ENCODE measurements around the gene PRUNE2. TPM values are rescaled to one million over a fixed set of nuclear protein-coding genes. Genes with fewer than 3 reads are reported as not detected.
A peak's percentile ranks its signal among the peaks of the same experiment; 100 is the strongest.

The PRUNE2 gene
- polyA plus RNA-seq, 3 donors: 0.72 to 1.8 (median 1.5) TPM

DNA sequence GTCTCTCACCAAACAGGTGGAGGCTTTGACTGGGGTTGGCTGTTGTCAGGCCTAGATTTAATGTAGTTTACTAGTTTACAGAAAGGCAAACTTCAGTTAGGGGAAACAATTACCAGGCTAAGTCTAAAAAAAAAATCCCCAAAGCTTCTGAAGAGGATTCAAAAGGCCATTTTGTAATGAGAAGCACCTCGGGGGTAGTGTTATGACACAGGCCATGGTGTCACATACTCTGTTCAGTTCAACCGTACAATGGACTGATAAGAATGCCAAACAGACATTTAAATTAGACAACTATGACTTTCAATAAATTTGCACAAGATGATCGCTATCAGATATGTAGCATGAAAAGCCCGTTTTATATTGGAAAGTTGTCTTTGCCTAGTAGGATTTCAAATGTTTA is 261.7 kb downstream of the PRUNE2 start:
- Mint-ChIP-seq H3K4me3 (no peak overlapping the region), H3K9me3 (peaks cover 0 to 2% (median 0%) of the 10 kb centered on the region in 7 donors)
- peak overlapping the region; percentile 23 for H3K9ac ChIP-seq (ENCODE audit: insufficient read depth, low read length, poor library complexity, severe bottlenecking)

DNA sequence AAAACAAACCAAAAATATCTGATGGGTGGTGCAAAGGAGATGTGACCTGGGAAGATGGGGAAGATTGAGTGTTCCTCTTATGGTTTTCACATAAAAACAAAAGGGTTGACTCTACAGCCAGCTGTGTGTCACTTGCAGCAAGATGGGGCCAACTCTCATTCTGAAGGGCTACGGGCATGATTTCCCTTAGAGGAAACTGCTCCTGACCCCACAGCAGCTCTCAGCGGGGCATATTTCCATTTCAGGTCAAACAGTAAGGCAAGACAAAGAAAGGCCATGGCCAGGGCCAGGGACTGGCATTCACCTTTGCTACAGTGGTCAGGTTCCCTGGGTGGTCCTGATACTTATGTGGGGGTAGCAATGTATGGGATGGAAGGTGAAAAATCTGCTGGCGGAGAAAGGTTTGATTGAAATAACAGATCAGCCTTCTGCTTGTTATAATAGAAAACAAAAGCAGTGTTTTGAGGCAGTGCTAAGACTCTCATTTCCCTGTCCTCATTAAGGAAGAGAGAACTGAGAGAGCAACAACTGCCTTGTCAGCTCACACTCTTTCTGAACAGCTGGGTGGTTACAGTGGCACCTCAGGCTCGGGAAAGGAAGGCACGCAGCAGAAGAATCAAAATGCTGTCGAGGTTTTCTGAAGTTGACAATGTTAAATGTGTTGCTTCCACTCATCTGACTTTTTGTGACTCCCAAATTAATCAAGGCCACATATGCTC is 262.4 kb downstream of the PRUNE2 start:
- Histone ChIP-seq H3K9me3 (replicated peaks in 1 of 2; ENCODE audit: control insufficient read depth in 1 of 2, insufficient read depth in 1 of 2, low read length in 2 of 2) (no peaks in the 10 kb centered on the region), H3K27me3 (ENCODE audit: control insufficient read depth in 2 of 2, insufficient read depth in 2 of 2, low read length in 2 of 2) (no peaks in the 10 kb centered on the region), H3K79me2 (ENCODE audit: insufficient read depth, low read length) (no peaks in the 10 kb centered on the region), H3K9ac (ENCODE audit: insufficient read depth, low read length, poor library complexity, severe bottlenecking) (peak overlapping the region; percentile 23), H2AFZ (ENCODE audit: insufficient read depth, low read depth, low read length, poor library complexity, severe bottlenecking) (peak overlapping the region; percentile 66), H3K4me3 (replicated peaks in 1 of 3; ENCODE audit: low read depth in 2 of 3, low read length in 3 of 3) (peak overlapping the region in 2 of 3 experiments; percentile 9 to 36), H3K4me1 (ENCODE audit: control insufficient read depth in 1 of 2, insufficient read depth in 2 of 2, low read length in 2 of 2) (peaks cover 24 to 30% of the 10 kb centered on the region in 2 donors), H3K4me2 (replicated peaks; ENCODE audit: extremely low read depth, low read length, poor library complexity, severe bottlenecking) (peak overlapping the region; percentile 49), H4K20me1 (ENCODE audit: insufficient read depth, low read length) (no peaks in the 10 kb centered on the region), H3K27ac (ENCODE audit: low read depth in 1 of 2, low read length in 2 of 2) (peak overlapping the region; percentile 71 to 82), H3K36me3 (replicated peaks in 1 of 2; ENCODE audit: control insufficient read depth in 1 of 2, insufficient read depth in 2 of 2, low read length in 2 of 2) (no peaks in the 10 kb centered on the region)
- Mint-ChIP-seq H3K27ac (peak overlapping the region; percentile 57 to 95 (median 88)), H3K4me1 (peaks cover 34% of the 10 kb centered on the region), H3K36me3 (peaks cover 8 to 22% of the 10 kb centered on the region in 2 donors), H3K9me3 (peaks cover 0 to 2% (median 0%) of the 10 kb centered on the region in 7 donors), H3K4me3 (peak overlapping the region; percentile 58 to 81), H3K27me3 (ENCODE audit: low read depth in 3 of 3) (no peaks in the 10 kb centered on the region)
- DNase-seq: peak; percentile 37 to 53 (median 39)
- intact Hi-C loops (cut with micrococcal nuclease): loop anchor here in 1 of 2 donors (5.0 kb wide), 1 partner anchor 36 kb away; no protein-coding TSS in a partner anchor
- TF ChIP-seq CTCF (IDR thresholded peaks at IDR 0.05): no peak
- WGBS (ENCODE audit: insufficient coverage): 0% methylated on average over 2 of the region's 6 CpGs

More for the DNA sequence above, 261.7 kb downstream of the PRUNE2 start:
- WGBS (ENCODE audit: insufficient coverage): 20% methylated on average over 1 of the region's 4 CpGs
- intact Hi-C loops (cut with micrococcal nuclease): loop anchor here in 1 of 2 donors (5.0 kb wide), 1 partner anchor 37 kb away; no protein-coding TSS in a partner anchor
- H3K27ac Mint-ChIP-seq: peak overlapping the region; percentile 57 to 95 (median 88)
- Histone ChIP-seq H3K36me3 (replicated peaks in 1 of 2; ENCODE audit: control insufficient read depth in 1 of 2, insufficient read depth in 2 of 2, low read length in 2 of 2) (no peaks in the 10 kb centered on the region), H3K27ac (ENCODE audit: low read depth in 1 of 2, low read length in 2 of 2) (peak overlapping the region; percentile 71 to 82), H3K27me3 (ENCODE audit: control insufficient read depth in 2 of 2, insufficient read depth in 2 of 2, low read length in 2 of 2) (no peaks in the 10 kb centered on the region), H4K20me1 (ENCODE audit: insufficient read depth, low read length) (no peaks in the 10 kb centered on the region), H3K4me1 (ENCODE audit: control insufficient read depth in 1 of 2, insufficient read depth in 2 of 2, low read length in 2 of 2) (peaks cover 24 to 30% of the 10 kb centered on the region in 2 donors), H2AFZ (ENCODE audit: insufficient read depth, low read depth, low read length, poor library complexity, severe bottlenecking) (peak overlapping the region; percentile 66), H3K4me2 (replicated peaks; ENCODE audit: extremely low read depth, low read length, poor library complexity, severe bottlenecking) (peak overlapping the region; percentile 49), H3K4me3 (replicated peaks in 1 of 3; ENCODE audit: low read depth in 2 of 3, low read length in 3 of 3) (peak overlapping the region in 1 of 3 experiments; percentile 36), H3K9me3 (replicated peaks in 1 of 2; ENCODE audit: control insufficient read depth in 1 of 2, insufficient read depth in 1 of 2, low read length in 2 of 2) (no peaks in the 10 kb centered on the region), H3K79me2 (ENCODE audit: insufficient read depth, low read length) (no peaks in the 10 kb centered on the region)
- H3K36me3 Mint-ChIP-seq: peaks cover 8 to 22% of the 10 kb centered on the region in 2 donors
- DNase-seq: no peak
- no peak for TF ChIP-seq CTCF (IDR thresholded peaks at IDR 0.05)
- no peaks in the 10 kb centered on the region for H3K27me3 Mint-ChIP-seq (ENCODE audit: low read depth in 3 of 3)
- H3K4me1 Mint-ChIP-seq: peaks cover 34% of the 10 kb centered on the region

All from CD14-positive monocyte (primary cell).